Right cardiac atrium (tissue), 5 donors: ENCODE data around the gene SEC24B. TPM values are rescaled to one million over a fixed set of nuclear protein-coding genes. Genes with fewer than 3 reads are reported as not detected.
"Not testable (repeated sequence)": the region's sequence is repeated elsewhere in the genome, so short reads cannot be mapped to it uniquely, and the experiment has no call there.

ENCODE experiments used
- ATAC-seq, 2 donors: fragments of 200-7000 bp; cut with Tn5 transposase; one replicate each; pipeline versions ENCODE4 v1.8.0 to v1.9.1; 2020; ENCODE audit warnings: moderate library complexity in 2 of 2, mild to moderate bottlenecking in 1 of 2
- DNase-seq, 3 donors: peaks; one replicate each; pipeline ENCODE4 v3.0.0-alpha.2; 2020
- H3K27ac ChIP-seq: one replicate; pipeline ENCODE4 v1.5.1; 2013; ENCODE audit warnings: mild to moderate bottlenecking, low read length, control low read depth, moderate library complexity
- H3K27me3 ChIP-seq: one replicate; pipeline ENCODE4 v1.6.1; 2013; ENCODE audit not compliant: control insufficient read depth, insufficient read depth
- H3K4me1 ChIP-seq: one replicate; pipeline ENCODE4 v1.6.1; 2013; ENCODE audit warnings: low read length; ENCODE audit not compliant: control insufficient read depth, insufficient read depth
- H3K4me3 ChIP-seq: one replicate; pipeline ENCODE4 v1.5.1; 2013; ENCODE audit warnings: low read length, control low read depth
- H3K9me3 ChIP-seq: one replicate; pipeline ENCODE4 v1.6.1; 2013; ENCODE audit warnings: low read length; ENCODE audit not compliant: control insufficient read depth
- WGBS: extraction: QIAGEN DNeasy Blood & Tissue Kit; methylation state at CpG from one replicate; pipeline ENCODE4 v1.1.7; 2013; 5-methylcytosine and 5-hydroxymethylcytosine counted together
- intact Hi-C, 4 donors: fragments of 100-400 bp; cut with DNase I; formaldehyde crosslinking; loops; one replicate each; pipeline versions ENCODE4 v1.11.0 to v1.14.0; 2022 to 2023
- polyA plus RNA-seq: library from polyadenylated mRNA; stranded (reverse); fragments of 200-250 nt; gene quantifications from one replicate; pipeline ENCODE4 v1.2.3, GENCODE V29; 2013
- total RNA-seq, 4 donors: library from RNA; stranded (reverse); fragmentation: NEBNext Ultra II Directional; extraction: Animal tissue kit (Norgen Biotek cat#: 25700); gene quantifications; one replicate each; pipeline ENCODE4 v1.2.1, GENCODE V29; 2021
- donor health status: healthy with polysubstance abuse.
- donor health status: DM: no; HTN: yes; CAD: no.
- donor health status: DM: no; HTN: no; CAD: no.
- donor health status: DM: no; HTN: yes; CAD: no; lungs with severe emphysema.
- donor health status: DM: yes; HTN: yes; CAD: no.

SEC24B gene
- total and polyA plus RNA-seq, 5 donors = 9.4 to 34.3 (median 26.8) TPM

DNA sequence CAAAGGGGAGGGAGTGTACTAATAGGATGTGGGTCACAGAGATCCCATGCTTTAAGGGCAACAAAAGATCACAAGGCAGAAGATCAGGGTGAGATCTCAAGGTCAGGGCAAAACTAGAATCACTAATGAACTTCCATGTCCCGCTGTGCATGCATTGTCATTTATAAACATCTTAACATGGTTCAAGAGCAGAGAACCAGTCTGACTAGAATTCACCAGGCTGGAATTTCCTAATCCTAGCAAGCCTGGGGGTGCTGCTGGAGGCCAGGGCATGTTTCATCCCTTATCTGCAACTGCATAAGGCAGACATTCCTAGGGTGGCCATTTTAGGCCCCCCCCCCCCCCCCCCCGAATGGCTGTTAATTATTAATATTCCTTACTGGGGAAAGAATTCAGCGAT, 19.5 kb downstream of the SEC24B start:
- intact Hi-C loops, H3K4me1 ChIP-seq, ATAC-seq, H3K27me3 ChIP-seq, H3K4me3 ChIP-seq, H3K27ac ChIP-seq, H3K9me3 ChIP-seq, DNase-seq: not testable (repeated sequence)
- 99% methylated on average over 3 of the region's 3 CpGs for WGBS

DNA sequence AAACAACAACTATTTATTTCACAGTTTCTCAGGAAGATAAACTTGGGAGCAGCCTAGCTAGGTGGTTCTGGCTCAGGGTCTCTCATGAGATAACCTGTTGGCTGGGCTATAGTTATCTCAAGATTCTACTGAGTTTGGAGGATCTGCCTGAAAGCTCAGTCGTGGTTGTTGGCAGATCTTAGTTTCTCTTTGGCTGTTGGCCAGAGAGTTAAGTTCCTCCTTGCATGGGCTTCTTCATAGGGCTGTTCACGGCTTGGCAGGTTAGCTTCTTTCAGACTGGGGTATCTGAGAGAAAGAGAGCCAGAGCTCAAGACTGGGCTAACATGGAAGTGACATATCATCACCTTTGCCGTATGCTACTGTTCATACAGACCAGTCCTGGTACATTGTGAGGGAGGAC, 28.7 kb downstream of the SEC24B start:
- intact Hi-C loops = no loop called here
- 32% methylated on average over 3 of the region's 3 CpGs for WGBS
- Histone ChIP-seq H3K27ac (no peak overlapping the region), H3K27me3 (no peaks in the 10 kb centered on the region), H3K4me1 (peaks cover 9% of the 10 kb centered on the region), H3K9me3 (no peaks in the 10 kb centered on the region), H3K4me3 (no peak overlapping the region)
- no peak for DNase-seq
- peak in 1 of 2 donors; percentile 42 for ATAC-seq

GRCh38 chr4:109462802-109463201, 29.2 kb downstream of the SEC24B start:
- 90% methylated on average over 1 of the region's 1 CpG for WGBS
- ATAC-seq (peak in 1 of 2 donors; percentile 34), DNase-seq (no peak)
- Histone ChIP-seq H3K4me3 (no peak overlapping the region), H3K4me1 (peaks cover 9% of the 10 kb centered on the region), H3K27me3 (no peaks in the 10 kb centered on the region), H3K9me3 (no peaks in the 10 kb centered on the region), H3K27ac (no peak overlapping the region)
- intact Hi-C loops = no loop called here

- peak; percentile 79 to 84 for ATAC-seq
- no peak overlapping the region for H3K27ac ChIP-seq
- intact Hi-C loops = no loop called here
- no peaks in the 10 kb centered on the region for H3K27me3 ChIP-seq
- 27% methylated on average over 2 of the region's 2 CpGs for WGBS
- no peaks in the 10 kb centered on the region for H3K9me3 ChIP-seq
- peaks cover 9% of the 10 kb centered on the region for H3K4me1 ChIP-seq
- DNase-seq = peak in 1 of 3 donors; percentile 23
- no peak overlapping the region for H3K4me3 ChIP-seq
Observed at GRCh38 chr4:109465069-109465468, 31.5 kb downstream of the SEC24B start.

GRCh38 chr4:109469915-109470314, 36.3 kb downstream of the SEC24B start:
- Histone ChIP-seq H3K4me1 (peaks cover 5% of the 10 kb centered on the region), H3K9me3 (no peaks in the 10 kb centered on the region), H3K27ac (no peak overlapping the region), H3K4me3 (no peak overlapping the region), H3K27me3 (no peaks in the 10 kb centered on the region)
- ATAC-seq (no peak), DNase-seq (no peak)
- intact Hi-C loops = no loop called here

GRCh38 chr4:109472343-109472761, 38.7 kb downstream of the SEC24B start:
- no peaks in the 10 kb centered on the region for H3K9me3 ChIP-seq
- DNase-seq = no peak
- 48% methylated on average over 3 of the region's 3 CpGs for WGBS
- intact Hi-C loops = no loop called here
- ATAC-seq = peak in 1 of 2 donors; percentile 50
- no peak overlapping the region for H3K4me3 ChIP-seq
- H3K27ac ChIP-seq = no peak overlapping the region
- H3K4me1 ChIP-seq = peaks cover 5% of the 10 kb centered on the region
- no peaks in the 10 kb centered on the region for H3K27me3 ChIP-seq

DNA sequence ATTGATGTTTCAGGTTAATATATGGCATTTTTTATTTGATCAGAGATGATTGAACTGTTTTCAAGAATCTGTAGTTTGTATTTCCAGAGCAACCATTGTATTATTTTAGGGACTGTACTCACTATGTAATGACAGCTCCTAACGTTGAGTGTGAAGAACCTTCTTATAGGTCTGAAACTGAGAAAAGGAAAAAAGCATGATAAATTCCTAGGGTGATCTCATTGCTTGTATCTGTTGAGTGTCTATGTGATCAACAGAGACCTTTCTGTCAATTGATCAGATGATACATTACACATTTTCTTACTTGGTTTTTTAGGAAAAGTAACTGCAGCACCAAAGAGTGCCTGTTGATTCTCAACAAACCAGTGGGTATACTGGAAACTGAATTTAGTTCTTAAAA, 40.2 kb downstream of the SEC24B start:
- DNase-seq = no peak
- Histone ChIP-seq H3K27ac (no peak overlapping the region), H3K4me1 (peaks cover 5% of the 10 kb centered on the region), H3K9me3 (no peaks in the 10 kb centered on the region), H3K4me3 (no peak overlapping the region), H3K27me3 (no peaks in the 10 kb centered on the region)
- ATAC-seq = no peak
- 30% methylated on average over 1 of the region's 1 CpG for WGBS
- intact Hi-C loops = no loop called here

DNA sequence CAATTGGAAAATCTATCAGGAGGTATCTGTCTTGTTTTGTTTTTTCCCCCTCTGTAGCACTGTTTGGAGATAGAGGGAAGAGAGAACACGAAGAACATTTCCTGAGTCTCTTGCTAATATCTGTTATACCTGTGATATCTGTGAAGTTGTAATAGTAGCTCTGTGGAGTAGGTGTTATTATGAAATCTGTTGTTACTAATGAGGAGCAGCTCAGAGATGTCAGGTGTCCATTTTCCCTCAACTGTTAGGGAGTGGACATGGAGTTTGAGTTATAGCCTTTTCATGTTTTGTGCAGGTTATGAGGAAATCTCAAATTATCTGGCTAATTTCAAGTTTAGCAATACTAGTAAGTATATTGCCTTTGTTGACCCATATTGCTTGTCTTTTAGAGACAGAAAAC, 52.4 kb downstream of the SEC24B start:
- Histone ChIP-seq H3K27me3 (no peaks in the 10 kb centered on the region), H3K27ac (no peak overlapping the region)
- intact Hi-C loops = no loop called here

DNA sequence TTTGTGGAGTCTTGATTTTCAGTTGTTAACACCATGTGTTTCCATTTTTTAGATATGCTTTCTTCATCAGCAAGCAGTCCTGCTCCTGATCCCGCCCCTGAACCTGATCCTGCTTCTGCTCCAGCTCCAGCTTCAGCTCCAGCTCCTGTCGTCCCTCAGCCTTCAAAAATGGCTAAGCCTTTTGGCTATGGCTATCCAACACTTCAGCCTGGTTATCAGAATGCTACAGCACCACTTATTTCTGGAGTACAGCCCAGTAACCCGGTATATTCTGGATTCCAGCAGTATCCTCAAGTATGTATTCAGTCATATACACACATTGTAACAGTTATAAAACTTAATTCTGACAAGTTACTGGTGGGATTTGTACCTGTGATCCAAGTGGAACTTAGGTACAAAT, 60.9 kb downstream of the SEC24B start:
- intact Hi-C loops = loop anchor here in 1 of 4 donors (10.0 kb wide), 1 partner anchor 60 kb away; the partner anchor contains the start of gene SEC24B
- no peak overlapping the region for H3K4me3 ChIP-seq
- H3K27ac ChIP-seq = no peak overlapping the region
- H3K9me3 ChIP-seq = no peaks in the 10 kb centered on the region
- DNase-seq (peak in 1 of 3 donors; percentile 44), ATAC-seq (peak; percentile 64 to 79)
- peaks cover 2% of the 10 kb centered on the region for H3K4me1 ChIP-seq
- H3K27me3 ChIP-seq = no peaks in the 10 kb centered on the region
- 54% methylated on average over 3 of the region's 3 CpGs for WGBS

More for the DNA sequence above, 52.4 kb downstream of the SEC24B start:
- Histone ChIP-seq H3K4me3 (no peak overlapping the region), H3K9me3 (no peaks in the 10 kb centered on the region), H3K4me1 (no peaks in the 10 kb centered on the region)
- 57% methylated on average over 1 of the region's 1 CpG for WGBS
- ATAC-seq = no peak
- DNase-seq = no peak

- Histone ChIP-seq H3K4me1 (peaks cover 2% of the 10 kb centered on the region), H3K4me3 (no peak overlapping the region), H3K9me3 (no peaks in the 10 kb centered on the region), H3K27me3 (no peaks in the 10 kb centered on the region), H3K27ac (no peak overlapping the region)
- DNase-seq (no peak), ATAC-seq (no peak)
- 84% methylated on average over 7 of the region's 7 CpGs for whole genome bisulfite sequencing
- intact Hi-C loops = loop anchor here in 1 of 4 donors (10.0 kb wide), 1 partner anchor 61 kb away; the partner anchor contains the start of gene SEC24B
Observed at GRCh38 chr4:109495514-109495913, 61.9 kb downstream of the SEC24B start.

DNA sequence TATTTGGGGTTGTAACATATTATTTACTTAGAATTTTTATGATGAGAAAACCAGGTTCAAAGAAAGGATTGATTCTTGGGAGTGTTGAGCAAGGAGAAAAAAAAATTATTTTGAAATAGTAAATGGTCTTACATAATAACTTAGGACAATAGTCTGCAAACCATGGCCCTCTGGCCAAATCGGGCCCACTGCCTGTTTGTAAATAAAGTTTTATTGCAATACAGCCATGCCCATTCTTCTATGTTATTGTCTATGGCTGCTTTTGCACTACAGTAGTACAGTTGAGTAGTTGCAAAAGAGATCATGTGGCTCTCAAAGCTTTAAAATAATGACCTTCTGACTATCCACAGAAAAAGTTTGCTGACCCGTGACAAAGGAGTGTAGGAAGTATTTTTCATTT, 63.3 kb downstream of the SEC24B start:
- no peak overlapping the region for H3K27ac ChIP-seq
- peaks cover 2% of the 10 kb centered on the region for H3K4me1 ChIP-seq
- H3K4me3 ChIP-seq = no peak overlapping the region
- intact Hi-C loops = loop anchor here in 1 of 4 donors (10.0 kb wide), 1 partner anchor 62 kb away; the partner anchor contains the start of gene SEC24B
- no peaks in the 10 kb centered on the region for H3K9me3 ChIP-seq
- H3K27me3 ChIP-seq = no peaks in the 10 kb centered on the region
- ATAC-seq (no peak), DNase-seq (no peak)
- WGBS = 97% methylated on average over 2 of the region's 2 CpGs

DNA sequence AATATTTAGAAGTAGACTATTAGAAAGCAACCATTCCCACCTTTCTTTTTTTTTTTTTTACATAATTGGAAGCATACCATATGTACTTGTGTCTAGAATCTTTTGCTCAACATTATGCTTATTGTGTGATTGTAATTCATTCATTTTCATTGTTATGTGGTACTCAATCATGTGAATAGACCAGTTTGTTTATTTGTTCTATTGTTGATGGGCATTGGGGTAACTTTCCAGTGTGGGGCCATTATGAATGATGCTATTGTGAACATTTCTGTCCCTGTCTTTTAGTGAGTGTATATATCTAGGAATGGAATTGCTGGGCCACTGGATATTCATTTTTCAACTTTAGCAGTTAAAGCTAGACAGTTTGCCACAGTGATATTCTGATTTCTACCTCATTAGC, 63.9 kb downstream of the SEC24B start:
- Histone ChIP-seq H3K27me3 (no peaks in the 10 kb centered on the region), H3K4me1 (peaks cover 2% of the 10 kb centered on the region), H3K9me3 (no peaks in the 10 kb centered on the region), H3K27ac (no peak overlapping the region), H3K4me3 (no peak overlapping the region)
- intact Hi-C loops = loop anchor here in 1 of 4 donors (10.0 kb wide), 1 partner anchor 63 kb away; the partner anchor contains the start of gene SEC24B
- DNase-seq (no peak), ATAC-seq (no peak)
